HG03108 (cell line): ENCODE data around the gene MTA2.
"Not testable (repeated sequence)": the region's sequence is repeated elsewhere in the genome, so short reads cannot be mapped to it uniquely, and the experiment has no call there.

ENCODE experiments used
- ATAC-seq: cut with Tn5 transposase; IDR thresholded peaks from one replicate; pipeline ENCODE4 v1.9.1; 2021; ENCODE audit warnings: moderate library complexity; ENCODE audit not compliant: unreplicated experiment

Gene MTA2

DNA sequence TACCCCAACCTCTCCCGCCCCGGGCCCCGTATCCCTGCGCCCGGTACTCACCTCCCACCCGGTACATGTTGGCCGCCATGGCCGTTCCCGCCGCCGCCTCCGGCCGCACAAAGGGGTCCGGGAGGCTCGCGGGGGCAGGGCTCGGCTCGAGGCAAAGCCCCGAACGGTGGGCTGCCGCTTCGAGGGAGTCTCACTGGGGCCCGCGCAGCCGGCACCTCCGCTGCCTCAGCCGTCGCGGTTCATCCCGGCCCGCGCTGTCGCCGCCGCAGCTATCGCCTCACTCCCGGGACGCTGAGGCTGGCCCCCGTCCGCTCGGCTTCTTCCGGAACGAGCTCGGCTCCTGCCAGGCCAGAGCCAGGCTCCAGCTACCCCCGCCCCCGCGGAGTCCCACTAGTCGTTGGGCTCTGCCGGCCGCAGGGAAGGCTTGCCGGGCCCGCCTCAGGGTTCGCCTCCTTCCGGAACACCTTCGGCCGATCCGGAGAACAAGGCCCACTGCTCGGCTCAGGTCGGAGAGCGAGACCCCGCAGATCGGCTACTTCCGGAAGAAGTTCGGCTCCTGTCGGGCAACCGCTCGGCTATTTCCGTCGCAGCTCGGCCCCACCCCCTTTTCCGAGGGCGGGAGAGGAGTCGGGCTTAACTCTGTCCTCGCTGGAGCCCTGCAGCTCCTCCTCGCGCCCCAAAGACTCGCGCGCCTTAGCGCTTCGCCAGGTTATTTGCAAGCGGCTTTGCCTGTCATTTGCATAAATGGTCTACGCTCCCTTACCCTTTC is at the start of gene MTA2:
MTA2 (minus strand) TSS at position 494 of the 769 bp plus-strand sequence; CDS start at position 79, 415 bp downstream.
- peak; percentile 75 for ATAC-seq

DNA sequence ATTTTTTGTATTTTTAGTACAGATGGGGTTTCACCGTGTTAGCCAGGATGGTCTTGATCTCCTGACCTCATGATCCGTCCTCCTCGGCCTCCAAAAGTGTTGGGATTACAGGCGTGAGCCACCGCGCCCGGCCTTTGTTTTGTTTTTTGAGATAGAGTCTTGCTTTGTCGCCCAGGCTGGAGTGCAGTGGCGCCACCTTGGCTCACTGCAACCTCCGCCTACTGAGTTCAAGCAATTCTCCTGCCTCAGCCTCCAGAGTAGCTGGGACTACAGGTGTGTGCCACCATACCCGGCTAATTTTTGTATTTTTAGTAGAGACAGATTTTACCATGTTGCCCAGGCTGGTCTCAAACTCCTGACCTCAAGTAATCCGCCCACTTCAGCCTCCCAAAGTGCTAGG is 48.6 kb upstream of the MTA2 start:
- not testable (repeated sequence) for ATAC-seq

DNA sequence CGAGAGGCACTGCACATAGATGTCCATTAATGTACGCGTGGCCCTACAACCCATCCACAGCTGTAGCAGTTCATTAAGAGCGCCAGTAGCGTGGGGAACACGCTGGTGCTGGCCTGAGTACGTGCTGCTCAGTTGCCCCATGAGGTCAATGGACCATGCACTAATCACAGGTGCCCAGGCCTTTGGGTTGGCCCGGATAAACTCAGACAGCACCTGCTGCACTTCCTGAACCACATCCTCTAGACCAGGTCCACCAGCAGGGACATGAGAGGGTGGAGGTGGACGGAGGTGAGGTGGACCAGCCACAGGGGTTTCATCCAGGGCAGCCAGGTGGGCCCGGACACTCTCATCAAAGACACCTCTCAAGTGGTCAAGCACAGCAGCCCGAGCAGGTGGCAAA is 47.8 kb upstream of the MTA2 start:
- ATAC-seq: no peak

DNA sequence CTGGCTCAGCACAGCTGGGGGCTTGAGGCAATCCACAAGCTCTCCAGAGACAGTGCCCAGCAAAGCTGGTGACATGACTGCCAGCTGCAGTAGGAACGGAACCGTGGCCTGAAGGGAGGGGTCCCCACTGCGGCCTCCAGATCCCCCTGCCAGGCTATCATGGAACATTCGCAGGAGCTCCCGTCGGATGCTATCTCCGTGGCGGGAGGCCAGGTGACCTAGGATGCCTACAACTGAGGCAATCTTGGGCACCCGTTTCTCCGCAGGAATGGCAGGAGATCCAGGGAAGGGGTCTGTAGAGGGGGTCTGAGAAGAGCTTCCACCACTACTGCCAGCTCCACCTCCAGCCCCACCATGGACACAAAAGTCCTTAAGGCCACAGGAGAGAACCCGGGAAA is 47.3 kb upstream of the MTA2 start:
- ATAC-seq: no peak

DNA sequence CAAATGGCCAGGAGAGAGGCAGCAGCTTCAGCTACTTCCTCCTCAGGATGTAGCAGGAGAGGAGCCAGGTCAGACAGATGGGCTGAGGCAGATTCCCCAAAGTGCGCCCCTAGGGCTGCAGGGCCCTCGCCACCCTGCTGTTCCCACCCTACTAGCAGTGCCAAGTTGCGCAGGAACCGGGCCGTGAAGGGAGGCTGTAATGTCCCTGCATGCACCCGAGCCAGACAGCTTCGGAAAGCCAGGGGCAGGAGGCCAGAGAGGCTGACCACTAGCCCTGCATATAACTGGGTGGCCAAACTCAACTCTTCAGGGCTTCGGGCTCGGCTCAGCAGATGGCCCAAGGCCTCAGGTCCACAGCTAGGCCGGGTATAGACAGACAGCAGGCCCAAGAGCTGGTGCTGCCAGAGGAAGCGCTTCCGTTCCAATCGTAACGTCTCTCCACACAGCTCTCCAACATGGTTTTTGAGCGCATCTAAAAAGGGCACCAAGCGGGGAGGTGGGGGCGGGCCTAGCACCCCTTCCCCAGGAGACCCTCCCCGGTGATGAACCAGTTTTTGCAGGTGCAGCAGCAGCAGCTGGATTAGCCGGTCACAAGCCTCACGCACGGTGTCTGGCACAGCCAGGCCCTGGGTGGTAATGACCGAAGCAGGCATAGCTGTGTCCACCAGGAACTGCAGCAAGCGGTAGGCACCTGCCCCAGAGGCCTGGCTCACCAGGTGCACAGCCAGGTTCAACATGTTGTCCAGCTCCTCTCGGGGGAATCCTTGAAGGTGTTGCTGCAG is 46.7 kb upstream of the MTA2 start:
- ATAC-seq: no peak

DNA sequence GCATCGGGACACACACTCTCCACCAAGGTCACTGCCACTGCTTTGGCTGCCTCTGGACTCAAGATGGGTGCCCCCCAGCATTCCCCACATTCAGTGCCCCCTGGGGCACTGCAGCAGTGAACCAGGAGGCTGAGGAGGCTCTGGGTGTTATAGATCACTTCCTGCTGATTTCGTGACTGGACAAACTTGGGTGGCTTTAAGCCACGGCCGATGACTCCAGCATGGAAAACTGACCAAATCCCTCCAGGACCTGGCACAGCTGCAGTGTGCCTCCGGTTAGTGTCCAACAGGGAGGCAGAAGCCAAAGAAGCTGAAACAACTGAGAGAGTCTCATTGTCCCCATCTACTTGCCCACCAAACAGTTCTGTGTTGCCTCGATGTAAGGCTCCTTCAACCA is 45.9 kb upstream of the MTA2 start:
- ATAC-seq: no peak

DNA sequence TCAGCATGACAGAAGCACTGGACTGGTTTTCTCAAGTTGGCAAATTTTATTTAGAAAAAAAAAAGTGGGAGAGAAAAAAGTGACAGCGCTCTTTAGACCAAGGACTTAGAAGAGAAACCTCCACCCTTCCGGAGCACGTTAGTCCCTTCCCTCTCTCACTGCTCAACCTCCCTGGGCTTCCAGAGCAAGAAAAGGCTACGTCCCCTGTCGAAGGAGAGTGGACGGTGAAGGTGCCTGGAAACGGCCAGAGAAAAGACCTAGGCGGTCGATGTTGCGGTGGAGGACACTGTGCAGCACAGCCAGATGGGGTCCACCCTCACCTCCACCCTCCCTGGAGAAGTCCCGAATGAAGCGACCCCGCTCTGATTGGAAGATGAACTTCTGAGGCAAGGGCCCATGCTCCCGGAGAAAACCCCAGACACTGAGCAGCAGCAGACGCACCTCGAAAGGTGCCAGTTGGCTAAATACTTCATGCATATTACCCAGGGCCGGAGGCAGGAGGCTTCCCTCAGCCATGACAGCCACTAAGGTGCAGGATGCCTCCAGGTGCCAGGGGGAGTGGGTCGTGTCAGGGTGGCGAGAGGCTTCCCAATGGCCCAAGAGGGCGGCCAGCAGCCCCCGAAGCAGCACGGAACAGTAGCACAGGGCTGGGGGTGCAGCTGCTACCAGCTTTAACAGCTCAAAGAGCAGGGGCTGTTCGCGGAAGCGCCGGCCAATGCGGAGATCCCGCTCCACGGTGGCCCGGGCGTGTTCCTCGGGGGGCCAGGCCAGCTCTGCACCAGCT is 45.4 kb upstream of the MTA2 start:
- no peak for ATAC-seq

DNA sequence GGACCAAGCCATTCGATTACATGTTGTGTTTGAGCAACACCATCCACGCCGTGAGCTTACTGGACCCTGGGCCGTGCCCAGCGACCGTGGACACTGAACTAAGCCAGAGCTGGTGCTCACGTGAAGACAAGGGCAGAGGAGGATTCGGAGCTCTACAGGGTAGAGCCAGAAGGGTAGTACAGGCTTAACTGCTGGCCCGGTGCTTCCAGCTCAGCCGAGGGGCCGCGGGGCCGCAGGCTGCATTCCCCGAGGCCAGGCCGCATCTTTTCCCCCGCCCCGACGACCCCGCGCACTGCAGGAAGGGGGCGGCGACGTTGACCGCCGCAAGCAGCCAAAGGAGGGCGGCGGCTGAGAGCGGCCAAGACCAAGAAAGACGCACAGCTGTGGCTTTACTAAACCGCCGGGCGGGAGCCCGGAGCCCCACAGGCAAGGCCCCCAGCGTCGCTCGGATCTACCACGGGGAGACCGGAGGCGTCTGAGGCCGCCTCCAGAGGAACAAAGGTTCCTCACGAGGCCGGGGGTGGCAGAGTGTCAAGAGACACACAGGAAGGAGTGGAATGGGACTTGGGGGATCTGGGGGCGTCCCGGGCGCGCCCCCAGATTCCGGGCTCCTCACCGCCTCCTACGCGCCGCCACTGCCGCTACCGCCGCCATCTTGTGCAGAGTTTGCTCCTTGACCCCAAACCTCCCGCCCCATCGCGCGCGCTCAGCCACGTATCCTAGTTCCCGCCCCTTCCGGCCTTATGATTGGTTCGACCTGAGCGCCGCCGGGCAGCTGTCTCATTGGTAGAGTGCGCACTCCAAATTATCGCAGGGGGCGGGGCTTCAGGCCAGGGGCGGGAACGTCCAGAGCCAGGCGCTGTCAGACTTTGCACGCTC is 44.5 kb upstream of the MTA2 start, which contains the start of gene GANAB:
GANAB (minus strand) TSS at position 668 of the 879 bp plus-strand sequence; CDS start at position 654, 14 bp downstream.
- peak; percentile 94 for ATAC-seq

DNA sequence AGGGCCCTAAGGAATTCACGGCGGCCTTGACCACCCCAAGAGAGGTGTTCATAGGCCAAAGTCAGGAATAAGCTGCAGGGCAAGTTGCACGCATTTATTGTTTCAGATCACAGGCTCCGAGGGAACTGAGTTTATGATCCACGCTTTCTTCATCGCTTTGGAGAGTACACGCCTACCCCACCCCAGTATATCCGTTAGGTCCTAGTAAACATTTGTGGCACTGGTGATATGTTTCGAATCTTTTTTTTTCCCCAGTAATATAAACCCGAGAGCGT is 43.9 kb upstream of the MTA2 start:
- ATAC-seq: no peak

GRCh38 chr11:62644220-62644619 is 42.6 kb upstream of the MTA2 start:
- ATAC-seq: no peak

GRCh38 chr11:62632492-62632891 is 30.8 kb upstream of the MTA2 start:
- no peak for ATAC-seq

GRCh38 chr11:62627713-62628112 is 26.0 kb upstream of the MTA2 start:
- no peak for ATAC-seq

- ATAC-seq: no peak
Observed at GRCh38 chr11:62622476-62623089, 20.9 kb upstream of the MTA2 start.

GRCh38 chr11:62621567-62622470 is 20.2 kb upstream of the MTA2 start, which contains the start of gene B3GAT3:
Gene B3GAT3 (minus strand): TSS chr11:62621986. CDS start chr11:62621947, 39 bp downstream.
- ATAC-seq: peak; percentile 97

DNA sequence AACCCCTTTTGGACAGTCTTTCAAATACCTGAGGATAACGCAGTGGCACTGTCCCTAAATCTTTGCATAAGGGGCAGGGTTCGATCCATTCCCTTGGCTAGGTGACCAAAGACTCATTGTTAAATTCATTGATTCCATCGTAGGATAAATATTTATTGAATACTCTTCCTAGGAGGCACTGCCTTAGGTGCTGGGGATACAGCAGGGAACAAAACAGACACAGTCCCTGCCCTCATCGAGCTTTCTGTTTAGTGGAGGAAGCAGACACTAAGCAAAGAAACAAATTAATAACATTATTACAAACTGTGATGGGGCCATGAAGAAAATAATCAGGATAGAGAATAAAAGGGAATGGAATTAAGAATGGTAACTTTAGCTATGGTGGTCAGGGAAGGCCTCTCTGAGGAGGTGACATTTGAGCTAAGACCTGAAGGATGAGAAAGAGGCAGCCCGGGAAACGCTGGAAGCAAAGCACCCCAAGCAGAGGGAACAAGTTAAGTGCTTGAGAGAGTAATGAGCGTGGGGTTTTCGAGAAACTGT is 19.4 kb upstream of the MTA2 start:
- ATAC-seq: no peak

GRCh38 chr11:62616957-62617356 is 15.3 kb upstream of the MTA2 start:
- ATAC-seq: not testable (repeated sequence)

DNA sequence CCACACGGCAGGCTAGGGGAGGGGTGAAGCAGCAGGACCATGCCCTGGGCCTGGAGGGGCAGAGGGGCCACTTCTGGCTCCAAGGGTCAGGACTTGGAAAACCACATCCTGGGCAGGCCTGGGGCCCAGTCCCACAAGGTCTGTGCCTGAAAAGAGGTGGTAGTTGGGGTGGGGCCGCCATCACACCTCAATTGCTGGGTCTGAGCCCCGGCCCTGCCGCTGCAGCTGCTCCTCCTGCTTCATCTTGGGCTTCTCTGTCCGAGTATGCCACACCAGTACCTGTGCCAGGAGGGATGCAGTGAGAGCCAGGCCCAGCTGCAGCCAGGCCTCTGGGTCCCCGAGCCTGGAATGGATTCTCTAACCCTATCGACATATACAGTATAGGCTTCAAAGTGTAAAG is 13.9 kb upstream of the MTA2 start:
- no peak for ATAC-seq

GRCh38 chr11:62614275-62614674 is 12.6 kb upstream of the MTA2 start:
- ATAC-seq: no peak

- ATAC-seq: no peak
Observed at GRCh38 chr11:62613291-62613778, 11.7 kb upstream of the MTA2 start.
